GM19372 (cell line): ENCODE data around the gene FBXW7.

ENCODE experiments used
- ATAC-seq: cut with Tn5 transposase; IDR thresholded peaks from one replicate; pipeline ENCODE4 v1.9.1; 2021; ENCODE audit warnings: mild to moderate bottlenecking, low read depth, moderate library complexity; ENCODE audit not compliant: unreplicated experiment

FBXW7 gene

DNA sequence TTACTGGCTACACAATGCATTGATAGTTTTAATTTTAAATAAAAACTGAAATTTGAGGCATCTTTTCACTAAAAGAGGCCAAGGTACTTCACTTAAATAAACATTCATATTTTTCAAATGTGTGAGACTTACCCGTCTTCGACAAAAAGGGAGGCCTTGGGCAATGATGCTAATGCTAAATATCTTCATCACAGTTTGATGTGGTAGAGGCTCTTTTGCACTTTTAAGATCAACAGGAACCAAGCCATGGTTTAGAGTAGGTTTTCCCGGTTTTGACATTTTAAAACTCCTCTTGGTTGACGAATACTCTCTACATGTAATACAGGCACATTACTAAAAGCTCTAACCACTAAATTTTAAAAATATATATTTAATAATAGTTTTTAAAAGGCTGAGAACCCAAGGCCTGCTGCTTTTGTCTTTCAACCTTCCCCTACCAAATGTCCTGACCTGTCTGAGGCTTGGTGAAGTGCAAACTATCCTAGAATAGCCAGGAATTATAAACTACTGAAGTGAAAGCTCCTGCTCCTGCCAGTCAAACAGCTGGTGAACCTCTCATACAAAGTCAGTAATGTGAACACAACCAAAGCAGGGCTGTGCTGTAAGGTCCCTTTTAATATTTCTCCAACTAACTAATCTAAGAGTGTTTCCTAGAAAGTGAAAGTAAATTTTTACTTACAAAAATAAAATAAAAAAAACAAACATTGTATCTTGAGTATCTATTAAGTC, 153.7 kb downstream of the FBXW7 start:
- no peak for ATAC-seq

- ATAC-seq: no peak
These were observed 155.0 kb downstream of the FBXW7 start for GRCh38 chr4:152380919-152381318.

DNA sequence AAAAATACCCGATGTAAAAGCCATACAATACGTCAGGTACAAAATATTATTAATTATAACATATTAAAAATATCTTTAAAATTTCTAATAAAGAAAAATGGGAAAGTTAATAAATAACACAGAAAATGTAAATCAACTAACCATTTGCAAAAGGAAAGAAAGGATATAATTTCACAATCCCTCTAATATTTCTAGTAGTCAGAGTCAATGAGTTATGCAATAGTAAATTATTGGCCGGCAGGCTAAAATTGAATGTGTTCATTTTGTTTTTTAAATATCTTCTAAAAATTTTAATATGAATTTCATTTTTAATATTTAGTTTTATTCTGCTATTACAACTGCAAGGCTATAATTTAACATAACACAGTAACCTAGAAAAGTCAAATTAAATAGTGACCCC, 155.7 kb downstream of the FBXW7 start:
- no peak for ATAC-seq

- ATAC-seq: no peak
These were observed 161.1 kb downstream of the FBXW7 start for GRCh38 chr4:152374606-152375285.

GRCh38 chr4:152374153-152374552, 161.7 kb downstream of the FBXW7 start:
- ATAC-seq: no peak

GRCh38 chr4:152372444-152372843, 163.4 kb downstream of the FBXW7 start:
- ATAC-seq: no peak

GRCh38 chr4:152369902-152370295, 166.0 kb downstream of the FBXW7 start:
- ATAC-seq: no peak

- ATAC-seq: no peak
These were observed 166.5 kb downstream of the FBXW7 start for GRCh38 chr4:152369203-152369901.

DNA sequence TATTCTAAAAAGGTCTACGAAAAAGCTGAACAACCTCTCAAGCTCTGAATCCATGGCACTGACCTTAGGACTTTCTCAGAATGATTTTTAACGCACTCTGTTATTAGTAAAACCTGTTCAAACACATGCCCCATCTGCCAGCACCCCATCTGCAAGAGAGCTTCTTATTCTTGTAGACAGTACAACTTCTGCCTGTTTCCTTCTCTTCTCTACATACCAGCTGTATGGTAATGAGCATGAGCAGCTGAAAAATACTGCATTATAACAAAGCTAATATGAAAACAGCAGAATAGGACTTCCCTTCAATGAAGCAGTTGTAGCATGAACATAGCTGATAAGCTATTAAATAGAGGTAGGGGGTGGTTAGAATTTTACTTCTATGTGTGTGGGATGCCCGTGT, 167.9 kb downstream of the FBXW7 start:
- ATAC-seq: no peak

GRCh38 chr4:152364883-152365282, 171.0 kb downstream of the FBXW7 start:
- ATAC-seq: no peak

DNA sequence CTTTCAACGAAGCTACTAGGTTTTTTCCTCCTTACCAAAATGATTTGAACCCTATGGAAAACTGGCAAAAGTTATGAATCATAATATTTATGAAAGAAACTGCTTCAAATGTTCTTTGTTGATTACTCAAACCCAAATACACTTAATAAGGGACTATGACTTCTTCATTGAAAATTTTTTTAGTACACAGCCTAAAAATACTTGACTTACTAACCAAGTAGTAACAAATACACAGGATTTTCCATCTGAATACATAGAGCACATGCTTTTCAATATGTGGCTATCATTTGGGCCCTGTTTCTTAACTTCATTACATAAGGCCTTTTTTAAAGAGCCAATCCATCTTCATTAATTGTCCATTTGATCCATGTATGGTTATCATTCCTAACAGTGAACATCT, 171.5 kb downstream of the FBXW7 start:
- no peak for ATAC-seq

DNA sequence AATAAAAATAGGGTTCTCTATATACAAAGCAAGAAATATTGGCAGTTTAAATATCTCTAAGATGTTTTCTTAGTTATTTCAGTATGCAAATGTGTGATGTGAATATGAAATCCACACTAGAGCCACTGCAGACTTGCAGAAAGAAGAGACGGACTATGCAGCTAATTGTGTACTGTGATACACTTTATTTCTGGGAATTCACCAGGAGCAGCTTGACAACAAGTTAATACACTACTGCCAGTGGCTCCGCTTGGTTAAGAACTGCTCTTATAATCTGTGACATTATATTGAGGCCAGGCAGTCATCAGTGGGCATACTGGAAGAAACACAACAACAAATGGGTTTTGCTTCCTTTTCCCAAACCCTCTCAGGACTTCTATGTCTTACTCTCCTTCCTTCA, 172.0 kb downstream of the FBXW7 start:
- no peak for ATAC-seq

DNA sequence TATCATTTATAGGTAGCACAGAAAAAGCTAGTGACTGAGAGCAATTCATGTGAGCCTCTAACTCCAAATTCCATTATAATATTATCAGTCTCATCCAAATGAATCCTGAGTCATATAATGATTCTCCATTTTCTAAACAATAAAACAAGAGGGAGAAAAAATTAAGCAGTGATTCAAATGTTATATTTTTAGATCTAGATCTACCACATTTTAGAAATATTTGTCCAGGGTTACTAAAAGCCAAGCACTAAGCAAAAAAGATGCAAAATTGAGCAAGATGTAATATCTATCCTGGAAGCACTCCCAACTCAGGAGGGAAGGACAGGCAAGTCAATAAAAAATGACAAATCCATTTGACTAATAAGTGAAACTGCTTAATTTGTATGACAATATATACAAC, 172.8 kb downstream of the FBXW7 start:
- no peak for ATAC-seq

GRCh38 chr4:152360045-152360410, 175.9 kb downstream of the FBXW7 start:
- no peak for ATAC-seq

GRCh38 chr4:152359208-152360044, 176.5 kb downstream of the FBXW7 start:
- no peak for ATAC-seq

DNA sequence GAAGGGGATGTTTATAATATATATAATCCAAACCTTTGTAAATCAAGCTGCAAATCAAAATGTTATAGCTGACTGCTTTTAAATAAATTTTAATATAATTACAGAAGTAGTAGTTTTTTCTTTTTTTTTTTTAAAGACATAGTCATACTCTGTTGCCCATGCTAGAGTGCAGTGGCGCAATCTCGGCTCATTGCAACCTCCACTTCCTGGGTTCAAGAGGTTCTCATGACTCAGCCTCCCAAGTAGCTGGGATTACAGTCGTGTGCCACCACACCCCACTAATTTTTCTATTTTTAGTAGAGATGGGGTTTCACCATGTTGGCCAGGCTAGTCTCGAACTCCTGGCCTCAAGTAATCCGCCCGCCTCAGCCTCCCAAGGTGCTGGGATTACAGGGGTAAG, 178.7 kb downstream of the FBXW7 start:
- no peak for ATAC-seq

- no peak for ATAC-seq
These were observed 179.4 kb downstream of the FBXW7 start for GRCh38 chr4:152356428-152357034.

GRCh38 chr4:152352622-152353116, 183.2 kb downstream of the FBXW7 start:
- ATAC-seq: no peak

DNA sequence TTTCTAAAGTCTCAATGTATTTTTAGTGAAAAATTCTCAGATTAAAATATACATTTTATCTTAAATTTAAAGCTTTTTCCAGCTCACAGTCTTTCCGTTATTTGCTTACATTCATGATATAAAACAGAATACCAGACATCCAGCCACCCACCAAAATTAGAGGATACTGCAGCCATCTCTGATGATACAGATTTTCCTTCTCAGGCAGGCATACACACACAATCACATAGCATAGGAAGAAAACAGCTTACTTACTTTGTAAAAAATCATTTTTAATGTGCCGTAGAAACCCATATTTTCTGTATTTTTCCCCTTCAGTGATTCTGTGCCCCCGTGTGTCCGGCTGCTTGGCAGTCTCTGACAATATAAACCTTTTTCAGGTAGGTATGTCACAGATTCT, 183.7 kb downstream of the FBXW7 start:
- no peak for ATAC-seq

DNA sequence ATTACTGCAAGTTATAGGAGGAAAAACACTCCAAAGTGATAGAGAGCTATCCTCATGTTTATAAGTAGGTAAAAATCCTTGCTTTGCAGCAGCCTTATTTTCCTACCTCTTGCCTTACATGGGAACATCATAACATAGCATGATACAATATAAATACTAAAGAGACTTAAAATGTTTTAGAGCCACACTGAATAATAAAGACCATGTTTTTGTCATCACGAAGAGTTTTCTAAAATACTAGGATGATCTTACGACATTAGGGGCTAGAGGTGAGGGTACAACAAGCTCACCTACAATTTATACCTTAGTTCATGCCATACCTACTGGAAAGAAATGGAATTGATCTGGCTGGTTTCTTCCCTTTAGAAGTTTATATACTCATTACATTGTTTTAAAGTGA, 184.8 kb downstream of the FBXW7 start:
- ATAC-seq: no peak
